Ramos (cell line): ENCODE measurements around the gene ZFP62.

Experiments
- in situ Hi-C: fragments of 300-500 bp; cut with MboI; formaldehyde crosslinking; loops from one replicate; pipeline ENCODE4 v1.14.3; 2022; ENCODE audit warnings: low sequenced_read_pairs; ENCODE audit not compliant: unreplicated experiment

The ZFP62 gene

DNA sequence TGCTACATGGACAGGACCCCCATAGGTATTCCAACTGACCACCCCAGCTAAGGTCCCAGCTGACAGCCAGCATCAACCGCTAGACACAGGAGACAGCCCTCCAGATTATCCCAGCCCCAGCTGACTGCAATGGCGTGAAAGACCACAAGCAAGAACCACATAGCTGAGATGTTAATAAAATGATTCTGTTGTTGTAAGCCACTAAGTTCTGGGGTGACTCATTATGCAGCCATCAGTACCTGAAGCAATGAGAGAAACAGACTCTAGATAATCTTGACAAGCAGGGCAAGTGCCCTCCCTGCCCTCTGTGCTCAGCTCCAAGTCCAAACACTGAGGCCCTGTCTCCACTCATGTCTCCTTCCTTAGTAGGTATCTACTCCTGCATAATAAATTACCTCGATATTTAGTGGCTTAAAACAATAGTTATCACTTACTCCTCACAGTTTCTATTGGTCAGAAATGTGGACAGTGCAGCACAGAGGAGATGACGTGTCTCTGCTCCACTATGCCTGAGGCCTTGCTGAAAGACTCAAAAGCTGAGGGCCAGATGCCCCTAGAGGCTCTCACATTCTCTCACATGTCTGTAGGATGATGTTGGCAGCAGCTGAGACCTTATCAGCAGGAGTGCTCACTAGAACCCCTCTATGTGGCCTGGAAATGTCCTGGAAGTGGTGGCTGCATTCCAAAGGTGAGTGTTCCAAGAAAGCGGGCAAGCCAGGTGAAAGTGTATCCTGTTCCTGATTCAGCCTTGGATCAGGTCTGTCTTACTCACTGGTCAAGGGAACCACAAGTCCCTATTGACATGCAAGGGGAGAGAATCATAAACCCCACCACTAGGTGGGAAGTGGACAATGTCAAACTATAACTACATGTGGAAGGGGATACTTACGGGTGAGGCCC, 60.9 kb downstream of the ZFP62 start:
- in situ Hi-C loops: loop anchor here (5.0 to 10.0 kb wide), 2 partner anchors 62 to 385 kb away; partner anchors contain the start of gene ZFP62

GRCh38 chr5:180799194-180799593, 61.9 kb downstream of the ZFP62 start:
- in situ Hi-C loops: loop anchor here (5.0 kb wide), 1 partner anchor 63 kb away; the partner anchor contains the start of gene ZFP62

DNA sequence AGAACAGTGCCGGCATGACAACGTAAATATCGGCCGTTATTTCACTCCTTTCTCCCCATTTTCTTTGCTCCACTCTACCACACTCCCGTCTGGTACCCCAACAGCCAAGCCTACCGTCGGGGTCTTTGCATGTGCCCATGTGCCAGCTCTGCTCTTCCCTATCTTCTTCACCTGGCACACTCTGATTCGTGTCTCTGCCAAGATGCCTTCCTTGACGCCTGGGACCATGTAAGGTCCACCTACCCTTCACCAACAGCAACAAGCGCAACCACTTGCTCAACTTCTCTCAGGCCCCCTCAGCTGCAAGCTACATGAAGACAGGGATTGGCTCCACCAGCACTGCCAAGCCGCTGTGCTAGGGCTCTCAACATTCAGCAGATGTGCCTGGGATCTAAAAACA, 62.9 kb downstream of the ZFP62 start:
- in situ Hi-C loops: loop anchor here (5.0 kb wide), 1 partner anchor 64 kb away; the partner anchor contains the start of gene ZFP62
